Measurements from ENCODE around the gene SNTG2. TPM values are rescaled to one million over a fixed set of nuclear protein-coding genes. Genes with fewer than 3 reads are reported as not detected.

Gene SNTG2
- total RNA-seq, 1 donor from 2014 or later = 2.2 TPM

- no peak overlapping the region for H3K4me3 Mint-ChIP-seq
- no peak for DNase-seq
- H3K9me3 Mint-ChIP-seq = no peaks in the 10 kb centered on the region
- H3K36me3 Mint-ChIP-seq (ENCODE audit: low read depth) = no peaks in the 10 kb centered on the region
- peaks cover 1% of the 10 kb centered on the region for H3K4me1 Mint-ChIP-seq
- ChIA-PET POLR2A (no interaction called here), CTCF (no interaction called here)
- intact Hi-C loops (cut with micrococcal nuclease) = no loop called here
- peaks cover 2% of the 10 kb centered on the region for H3K27me3 Mint-ChIP-seq
- H3K27ac Mint-ChIP-seq = no peak overlapping the region
- ATAC-seq (ENCODE audit: low read depth) = no peak
- TF ChIP-seq CTCF (IDR thresholded peaks at IDR 0.05) = no peak
Observed at GRCh38 chr2:989781-990467, 39.3 kb downstream of the SNTG2 start.

- intact Hi-C loops (cut with micrococcal nuclease) = no loop called here
- POLR2A ChIA-PET = no interaction called here
- no peaks in the 10 kb centered on the region for H3K9me3 Mint-ChIP-seq
- H3K4me1 Mint-ChIP-seq = no peaks in the 10 kb centered on the region
- no peak overlapping the region for H3K27ac Mint-ChIP-seq
- TF ChIP-seq CTCF (IDR thresholded peaks at IDR 0.05) = no peak
- no peak for ATAC-seq (ENCODE audit: low read depth)
- CTCF ChIA-PET = no interaction called here
- H3K36me3 Mint-ChIP-seq (ENCODE audit: low read depth) = no peaks in the 10 kb centered on the region
- no peak overlapping the region for H3K4me3 Mint-ChIP-seq
- no peak for DNase-seq
- peaks cover 9% of the 10 kb centered on the region for H3K27me3 Mint-ChIP-seq
Observed at GRCh38 chr2:990970-991369, 40.3 kb downstream of the SNTG2 start.

GRCh38 chr2:1002350-1002749 lies 51.7 kb downstream of the SNTG2 start:
- Mint-ChIP-seq H3K27me3 (peaks cover 8% of the 10 kb centered on the region), H3K4me3 (no peak overlapping the region), H3K36me3 (ENCODE audit: low read depth) (no peaks in the 10 kb centered on the region), H3K27ac (no peak overlapping the region), H3K9me3 (peaks cover 13% of the 10 kb centered on the region), H3K4me1 (peaks cover 1% of the 10 kb centered on the region)
- intact Hi-C loops (cut with micrococcal nuclease) = no loop called here
- ChIA-PET POLR2A (interaction anchor here (0.6 kb wide), 1 partner anchor 19 kb away, joined by 3 read pairs; no protein-coding TSS in a partner anchor), CTCF (no interaction called here)
- DNase-seq (no peak), ATAC-seq (ENCODE audit: low read depth) (no peak)
- no peak for TF ChIP-seq CTCF (IDR thresholded peaks at IDR 0.05)

- TF ChIP-seq CTCF (IDR thresholded peaks at IDR 0.05) = no peak
- H3K27me3 Mint-ChIP-seq = no peaks in the 10 kb centered on the region
- H3K9me3 Mint-ChIP-seq = no peaks in the 10 kb centered on the region
- H3K4me1 Mint-ChIP-seq = peaks cover 1% of the 10 kb centered on the region
- no peaks in the 10 kb centered on the region for H3K36me3 Mint-ChIP-seq (ENCODE audit: low read depth)
- no peak for ATAC-seq (ENCODE audit: low read depth)
- intact Hi-C loops (cut with micrococcal nuclease) = no loop called here
- DNase-seq = no peak
- no peak overlapping the region for H3K27ac Mint-ChIP-seq
- ChIA-PET CTCF (no interaction called here), POLR2A (no interaction called here)
- H3K4me3 Mint-ChIP-seq = no peak overlapping the region
Observed at GRCh38 chr2:1004398-1004797, 53.7 kb downstream of the SNTG2 start.

- intact Hi-C loops (cut with micrococcal nuclease) = no loop called here
- ChIA-PET POLR2A (no interaction called here), CTCF (no interaction called here)
- Mint-ChIP-seq H3K27me3 (peaks cover 6% of the 10 kb centered on the region), H3K4me1 (peaks cover 14% of the 10 kb centered on the region), H3K4me3 (no peak overlapping the region), H3K27ac (no peak overlapping the region), H3K9me3 (no peaks in the 10 kb centered on the region), H3K36me3 (ENCODE audit: low read depth) (no peaks in the 10 kb centered on the region)
- ATAC-seq (ENCODE audit: low read depth) (no peak), DNase-seq (no peak)
- TF ChIP-seq CTCF (IDR thresholded peaks at IDR 0.05) = no peak
Observed at GRCh38 chr2:1010415-1010930, 59.8 kb downstream of the SNTG2 start.
